GM12865 (cell line): ENCODE data around the gene FAM162A.
A peak's percentile ranks its signal among the peaks of the same experiment; 100 is the strongest.

Experiments
- DNase-seq: peaks from one replicate; pipeline ENCODE4 v3.0.0; 2010; ENCODE audit warnings: low read depth
- H3K4me3 ChIP-seq: 2 replicates; pipeline ENCODE4 v1.5.1; 2011; ENCODE audit warnings: mild to moderate bottlenecking, low read depth, low read length, control low read depth
- CTCF ChIP-seq: IDR thresholded peaks from 2 replicates; pipeline ENCODE4 v1.5.1; 2011; ENCODE audit warnings: low read length, control low read depth, low read depth, inconsistent platforms; ENCODE audit not compliant: insufficient read depth; ENCODE audit errors: missing control alignments

FAM162A gene

DNA sequence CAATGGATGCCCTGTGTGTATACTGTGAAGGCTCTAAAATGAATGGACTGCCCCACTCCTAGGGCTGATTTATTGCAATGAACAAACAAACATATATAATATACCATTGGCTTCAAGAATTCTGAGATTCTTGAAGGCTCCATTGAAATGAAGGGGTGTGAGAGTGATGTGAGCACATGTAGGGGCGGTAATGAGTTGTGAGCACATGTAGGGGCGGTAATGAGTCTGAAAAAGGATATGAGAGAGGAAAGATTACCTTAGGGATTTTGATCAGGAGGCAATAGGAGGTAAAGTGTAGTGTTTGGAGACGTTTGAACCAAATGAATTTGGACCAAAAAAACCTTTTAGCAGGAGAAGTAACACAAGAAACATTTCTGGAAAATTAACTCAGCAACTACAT lies 3.7 kb downstream of the FAM162A start:
- TF ChIP-seq CTCF, result no peak
- no peak overlapping the region for H3K4me3 ChIP-seq
- DNase-seq, result no peak

DNA sequence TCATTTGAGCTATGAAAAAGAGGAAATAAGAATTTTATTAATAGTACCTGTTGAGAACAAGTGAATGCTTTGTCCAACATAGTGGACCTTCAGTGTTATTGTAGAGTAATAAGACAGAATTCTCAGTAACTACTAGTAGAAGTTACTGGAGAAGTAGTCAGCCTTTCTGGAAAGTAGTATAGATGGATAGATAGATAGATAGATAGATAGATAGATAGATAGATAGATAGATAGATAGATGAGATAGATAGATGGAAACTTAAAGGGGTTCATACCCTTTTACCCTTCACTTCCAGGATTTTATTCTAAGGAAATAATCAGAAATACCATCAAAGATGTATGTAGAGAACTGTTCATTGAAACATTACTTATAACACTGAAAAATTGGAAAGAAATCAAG lies 5.2 kb downstream of the FAM162A start:
- DNase-seq, result no peak
- no peak for TF ChIP-seq CTCF
- no peak overlapping the region for H3K4me3 ChIP-seq

DNA sequence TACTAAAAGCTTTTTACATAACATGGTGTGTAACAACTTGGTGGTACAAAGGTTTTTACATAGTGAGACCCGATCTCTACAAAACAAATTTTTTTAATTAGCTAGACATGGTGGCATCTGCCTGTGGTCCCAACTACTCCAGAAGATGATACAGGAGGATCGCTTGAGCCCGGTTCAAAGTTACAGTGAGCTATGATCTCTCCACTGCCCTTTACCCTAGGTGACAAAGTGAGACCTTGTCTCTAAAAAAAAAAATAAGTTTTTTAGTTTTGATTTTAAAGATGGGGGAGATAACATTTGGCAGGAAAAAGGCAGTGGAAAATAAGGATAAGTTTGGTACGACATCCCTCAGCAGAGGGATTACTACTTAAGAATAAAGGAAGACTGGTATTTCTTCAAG lies 5.9 kb downstream of the FAM162A start:
- no peak for TF ChIP-seq CTCF
- H3K4me3 ChIP-seq, result no peak overlapping the region
- DNase-seq, result no peak

GRCh38 chr3:122390665-122391064 lies 6.7 kb downstream of the FAM162A start:
- TF ChIP-seq CTCF, result no peak
- no peak overlapping the region for H3K4me3 ChIP-seq
- no peak for DNase-seq

DNA sequence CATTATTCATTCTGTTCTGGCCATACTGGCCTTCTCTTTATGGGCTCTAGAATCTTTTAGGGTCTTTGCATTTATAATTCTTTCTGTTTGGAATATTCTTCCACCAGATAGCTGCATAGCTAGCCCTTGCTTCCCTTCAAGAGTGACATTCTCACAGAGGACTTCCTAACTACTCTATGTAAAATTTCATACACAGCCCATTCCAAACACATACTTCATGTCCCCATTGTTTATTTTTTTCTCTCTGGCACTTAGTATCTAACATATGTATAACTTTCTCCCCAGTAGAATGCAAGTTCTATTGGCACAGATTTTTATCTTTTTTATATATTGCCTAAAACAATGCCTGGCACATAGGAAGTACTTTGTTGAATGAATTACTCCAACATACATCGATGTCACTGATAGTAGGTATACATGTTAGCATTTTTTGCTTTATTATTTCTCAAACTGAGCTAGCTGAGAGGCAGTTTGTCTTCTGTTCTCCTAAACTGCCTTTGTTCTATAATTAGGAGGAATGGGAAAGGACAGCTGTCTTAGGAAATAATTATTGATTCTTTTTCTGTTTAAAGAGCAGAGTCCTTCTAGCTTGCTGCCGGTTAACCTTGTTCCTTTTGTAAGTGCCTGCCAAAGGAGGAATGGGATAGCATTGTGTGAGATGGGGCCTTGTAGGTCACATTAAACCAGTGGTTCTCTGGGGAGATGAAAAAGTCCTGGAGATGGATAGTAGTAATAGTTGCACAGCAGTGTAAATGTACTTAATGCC lies 7.9 kb downstream of the FAM162A start:
- no peak for TF ChIP-seq CTCF
- no peak for DNase-seq

DNA sequence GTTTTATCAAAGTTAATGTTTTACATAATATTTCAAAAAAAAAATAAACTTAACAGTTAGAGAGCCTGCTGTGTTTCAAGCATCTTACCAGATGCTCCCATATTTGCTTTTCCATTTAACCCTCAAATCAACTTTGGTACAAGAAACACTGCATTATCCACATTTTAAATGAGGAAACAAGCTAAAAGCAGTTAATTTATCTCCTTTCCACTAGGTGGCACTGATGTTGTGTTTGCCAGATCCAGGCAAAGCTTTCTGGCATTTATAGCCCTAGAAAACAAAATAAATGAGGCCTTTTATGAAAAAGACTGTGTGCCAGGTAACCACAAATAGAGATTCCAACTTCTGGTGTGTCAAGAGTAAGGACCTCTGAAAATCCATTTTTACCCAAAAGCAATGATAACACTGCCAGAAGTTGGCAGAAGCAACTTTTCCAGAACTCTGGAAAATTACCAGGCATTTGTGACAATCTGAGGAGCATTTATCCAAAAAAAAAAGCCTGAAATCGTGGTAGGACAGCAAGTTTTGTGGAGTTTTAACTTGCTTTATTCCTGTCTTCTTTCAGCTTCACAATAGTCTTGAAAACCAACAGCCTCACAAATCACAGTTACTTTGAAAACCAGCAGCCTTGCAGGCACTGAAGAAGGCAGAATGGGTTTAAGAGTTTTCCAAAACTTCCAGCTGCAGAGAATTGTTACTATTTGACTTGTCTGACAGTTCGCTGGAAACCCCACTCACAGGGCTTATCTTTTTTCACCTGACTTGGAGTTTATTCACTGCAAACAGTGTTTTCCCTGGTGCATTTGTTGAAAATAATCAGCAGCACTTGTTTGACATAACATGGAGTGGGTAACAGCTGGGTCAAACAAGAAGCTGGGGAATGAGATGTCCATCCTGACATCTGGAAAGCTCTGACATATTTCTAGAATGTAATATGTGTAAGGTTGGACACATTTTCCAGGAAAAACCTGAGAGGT lies 9.2 kb downstream of the FAM162A start:
- no peak overlapping the region for H3K4me3 ChIP-seq
- TF ChIP-seq CTCF, result peak; percentile 52
- peak; percentile 65 for DNase-seq

More for the DNA sequence above, 7.9 kb downstream of the FAM162A start:
- H3K4me3 ChIP-seq, result no peak overlapping the region
